IPS-18a (cell line): ENCODE results near the gene SLC22A15.
"Not testable (repeated sequence)": the region's sequence is repeated elsewhere in the genome, so short reads cannot be mapped to it uniquely, and the experiment has no call there.

Experiments
- H3K27ac ChIP-seq: one replicate; pipeline ENCODE4 v1.5.1; 2013; ENCODE audit warnings: low read length
- H3K27me3 ChIP-seq: one replicate; pipeline ENCODE4 v1.6.1; 2013; ENCODE audit warnings: mild to moderate bottlenecking, low read length; ENCODE audit not compliant: control insufficient read depth, insufficient read depth
- H3K36me3 ChIP-seq: one replicate; pipeline ENCODE4 v1.6.1; 2013; ENCODE audit warnings: low read depth, low read length; ENCODE audit not compliant: control insufficient read depth
- H3K4me1 ChIP-seq: one replicate; pipeline ENCODE4 v1.6.1; 2013; ENCODE audit warnings: low read depth, low read length; ENCODE audit not compliant: control insufficient read depth
- H3K4me3 ChIP-seq: one replicate; pipeline ENCODE4 v1.5.1; 2013; ENCODE audit warnings: low read length
- H3K9ac ChIP-seq: one replicate; pipeline ENCODE4 v1.6.1; 2013; ENCODE audit warnings: mild to moderate bottlenecking, low read length, moderate library complexity
- H3K9me3 ChIP-seq: one replicate; pipeline ENCODE4 v1.6.1; 2013; ENCODE audit warnings: low read depth, low read length; ENCODE audit not compliant: control insufficient read depth

SLC22A15 gene

DNA sequence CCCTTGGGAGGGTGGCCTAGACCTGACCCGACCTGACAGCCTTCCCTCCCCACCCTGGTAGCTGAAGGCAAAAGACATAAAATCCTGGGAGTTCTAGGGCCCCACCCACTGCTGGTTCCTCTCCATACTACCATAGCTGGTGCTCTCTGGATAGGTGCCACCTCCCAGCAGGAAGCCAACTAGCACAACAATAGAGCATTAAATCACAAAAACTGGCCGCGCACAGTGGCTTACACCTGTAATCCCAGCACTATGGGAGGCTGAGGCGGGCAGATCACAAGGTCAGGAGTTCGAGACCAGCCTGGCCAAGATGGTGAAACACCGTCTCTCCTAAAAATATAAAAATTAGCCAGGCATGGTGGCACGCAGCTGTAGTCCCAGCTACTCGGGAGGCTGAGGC lies 70.6 kb downstream of the SLC22A15 start:
- H3K4me3 ChIP-seq, H3K9me3 ChIP-seq, H3K9ac ChIP-seq, H3K27me3 ChIP-seq, H3K36me3 ChIP-seq, H3K4me1 ChIP-seq, H3K27ac ChIP-seq: not testable (repeated sequence)

DNA sequence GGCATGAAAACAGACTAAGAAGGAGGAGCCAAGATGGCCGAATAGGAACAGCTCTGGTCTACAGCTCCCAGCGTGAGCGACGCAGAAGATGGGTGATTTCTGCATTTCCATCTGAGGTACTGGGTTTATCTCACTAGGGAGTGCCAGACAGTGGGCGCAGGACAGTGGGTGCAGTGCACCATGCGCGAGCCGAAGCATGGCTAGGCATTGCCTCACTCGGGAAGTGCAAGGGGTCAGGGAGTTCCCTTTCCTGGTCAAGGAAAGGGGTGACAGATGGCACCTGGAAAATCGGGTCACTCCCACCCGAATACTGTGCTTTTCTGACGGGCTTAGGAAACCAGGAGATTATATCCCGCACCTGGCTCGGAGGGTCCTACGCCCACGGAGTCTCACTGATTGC lies 75.6 kb downstream of the SLC22A15 start:
- not testable (repeated sequence) for H3K4me1 ChIP-seq, H3K4me3 ChIP-seq, H3K9ac ChIP-seq, H3K27me3 ChIP-seq, H3K9me3 ChIP-seq, H3K36me3 ChIP-seq, H3K27ac ChIP-seq

DNA sequence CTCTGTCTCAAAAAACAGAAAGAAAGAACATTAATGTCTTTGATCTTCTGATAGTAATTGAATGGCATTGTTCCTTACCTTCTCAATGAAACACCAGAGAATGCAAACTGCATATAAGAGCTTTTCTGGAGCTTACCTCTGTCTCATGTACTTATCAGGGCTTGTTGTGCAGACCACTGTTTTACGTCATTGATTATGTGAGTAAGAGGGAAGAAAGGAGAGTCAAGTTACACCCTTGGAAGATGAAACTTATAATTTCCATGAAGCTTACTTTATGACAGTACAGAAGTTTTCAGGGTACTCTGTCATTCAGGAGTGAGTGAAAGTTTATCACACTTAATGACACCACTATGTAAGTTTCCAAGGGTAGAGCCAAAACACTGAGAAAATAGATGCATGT lies 85.9 kb downstream of the SLC22A15 start:
- Histone ChIP-seq H3K4me3 (no peak overlapping the region), H3K9ac (no peak overlapping the region), H3K4me1 (no peaks in the 10 kb centered on the region), H3K9me3 (peaks cover 3% of the 10 kb centered on the region), H3K27ac (no peak overlapping the region), H3K27me3 (no peaks in the 10 kb centered on the region), H3K36me3 (no peaks in the 10 kb centered on the region)

DNA sequence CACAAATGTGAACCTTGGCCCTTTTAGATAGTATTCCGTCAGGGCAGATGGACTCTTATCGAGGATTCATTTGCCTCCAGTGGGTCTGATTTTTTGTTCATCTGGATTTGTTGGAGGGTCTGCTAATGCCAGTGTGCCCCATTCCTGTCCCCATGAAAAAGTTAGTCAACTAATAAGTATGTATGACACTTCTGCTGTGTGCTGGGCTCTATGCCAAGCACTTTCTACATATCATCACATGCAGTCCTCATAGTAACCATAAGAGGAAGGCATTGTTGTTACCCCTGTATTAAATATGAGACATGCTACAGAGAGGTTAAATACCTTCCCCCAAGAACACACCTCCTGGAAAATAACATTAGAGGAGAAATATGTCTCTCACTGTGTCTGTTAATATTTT lies 88.3 kb downstream of the SLC22A15 start:
- Histone ChIP-seq H3K4me3 (no peak overlapping the region), H3K27ac (no peak overlapping the region), H3K36me3 (no peaks in the 10 kb centered on the region), H3K9me3 (no peaks in the 10 kb centered on the region), H3K4me1 (no peaks in the 10 kb centered on the region), H3K27me3 (no peaks in the 10 kb centered on the region), H3K9ac (no peak overlapping the region)

DNA sequence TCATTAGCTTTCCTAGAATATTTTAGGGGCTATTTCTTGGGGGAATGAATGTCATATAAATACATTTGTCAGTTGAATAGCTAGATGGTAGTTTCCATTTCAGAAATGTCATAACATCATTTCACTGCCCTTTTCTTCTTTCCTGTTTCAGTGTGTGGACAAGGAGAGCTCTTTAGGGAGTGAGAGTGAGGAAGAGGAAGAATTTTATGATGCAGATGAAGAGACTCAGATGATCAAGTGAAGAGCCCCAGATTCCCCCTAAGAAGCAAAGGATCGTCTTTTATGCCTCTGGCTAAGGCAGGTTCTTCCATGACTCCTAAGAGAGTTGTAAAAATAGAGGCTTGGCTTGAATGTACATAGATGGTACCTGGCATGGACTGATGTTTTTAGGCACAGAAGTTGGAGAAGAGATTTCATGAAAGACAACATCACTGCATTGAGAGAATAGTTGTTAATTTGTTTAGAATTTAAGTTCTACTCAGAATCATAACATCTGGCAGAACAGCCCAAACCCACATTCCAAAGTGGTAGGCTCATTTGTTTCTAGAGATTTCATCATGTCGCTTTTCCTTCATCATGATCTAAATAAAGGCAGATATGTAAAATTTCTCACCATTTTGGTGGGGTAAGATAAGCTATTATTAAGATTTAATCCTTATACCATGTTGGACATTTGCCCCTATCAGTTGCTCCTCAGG lies 90.7 kb downstream of the SLC22A15 start:
- Histone ChIP-seq H3K27ac (no peak overlapping the region), H3K36me3 (no peaks in the 10 kb centered on the region), H3K9ac (no peak overlapping the region), H3K9me3 (no peaks in the 10 kb centered on the region), H3K4me3 (no peak overlapping the region), H3K27me3 (no peaks in the 10 kb centered on the region), H3K4me1 (no peaks in the 10 kb centered on the region)

DNA sequence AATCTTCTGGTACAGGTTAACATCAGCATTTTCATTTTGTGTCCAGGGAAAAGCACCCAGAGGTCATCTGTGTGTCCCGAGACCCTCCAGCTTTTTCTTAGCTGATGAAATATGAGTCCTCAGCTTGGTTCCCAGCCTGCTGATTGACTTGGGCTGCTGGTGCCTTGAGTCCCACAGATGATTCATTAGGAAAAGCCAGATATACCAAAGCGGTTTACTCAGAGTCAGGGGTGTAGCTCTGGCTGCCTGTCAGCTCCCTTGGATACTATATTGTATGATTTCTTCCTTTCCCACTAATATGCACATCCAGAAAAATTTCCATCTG lies 91.2 kb downstream of the SLC22A15 start:
- Histone ChIP-seq H3K27me3 (no peaks in the 10 kb centered on the region), H3K36me3 (no peaks in the 10 kb centered on the region), H3K9me3 (no peaks in the 10 kb centered on the region), H3K4me1 (no peaks in the 10 kb centered on the region), H3K4me3 (no peak overlapping the region), H3K9ac (no peak overlapping the region), H3K27ac (no peak overlapping the region)

DNA sequence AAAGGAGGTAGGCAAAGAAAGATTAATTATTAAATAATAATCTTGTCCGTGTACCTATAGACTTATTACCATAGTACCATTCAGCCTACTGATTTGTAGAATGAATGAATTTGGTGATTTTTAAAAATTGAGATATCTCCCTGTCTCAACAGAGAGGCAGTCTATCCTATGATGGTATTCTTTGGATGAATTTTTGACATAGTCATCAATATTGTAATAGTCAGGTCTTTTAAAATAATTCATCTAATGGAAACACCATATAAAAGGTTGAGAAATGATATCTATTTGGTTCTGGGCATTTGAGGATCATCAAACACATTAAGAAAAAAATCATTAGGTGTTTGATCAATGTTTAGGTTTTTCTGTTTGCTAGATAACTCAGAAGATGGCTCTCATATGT lies 99.3 kb downstream of the SLC22A15 start:
- Histone ChIP-seq H3K9me3 (no peaks in the 10 kb centered on the region), H3K27me3 (no peaks in the 10 kb centered on the region), H3K9ac (no peak overlapping the region), H3K27ac (no peak overlapping the region), H3K4me3 (no peak overlapping the region), H3K36me3 (no peaks in the 10 kb centered on the region), H3K4me1 (no peaks in the 10 kb centered on the region)

DNA sequence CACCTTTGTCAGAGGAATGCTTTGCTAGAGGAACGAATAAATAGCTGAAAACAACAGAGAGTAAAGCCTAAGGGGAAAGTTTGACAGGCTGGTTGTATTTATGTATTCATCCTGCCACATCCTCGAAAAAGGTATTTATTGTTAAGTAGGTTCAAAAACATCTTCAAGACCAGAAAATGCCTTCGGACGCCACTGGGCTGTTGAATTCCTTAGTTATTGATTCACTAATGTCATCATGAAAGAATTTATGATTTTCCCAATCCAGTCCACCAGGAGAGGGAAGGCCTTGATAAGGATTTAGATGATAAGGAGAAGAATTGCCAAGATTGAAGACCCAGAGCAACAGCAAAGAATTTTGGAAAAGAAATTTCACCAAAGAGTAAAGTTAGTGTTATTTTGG lies 99.7 kb downstream of the SLC22A15 start:
- Histone ChIP-seq H3K9ac (no peak overlapping the region), H3K36me3 (no peaks in the 10 kb centered on the region), H3K27ac (no peak overlapping the region), H3K9me3 (no peaks in the 10 kb centered on the region), H3K4me1 (no peaks in the 10 kb centered on the region), H3K27me3 (no peaks in the 10 kb centered on the region), H3K4me3 (no peak overlapping the region)

DNA sequence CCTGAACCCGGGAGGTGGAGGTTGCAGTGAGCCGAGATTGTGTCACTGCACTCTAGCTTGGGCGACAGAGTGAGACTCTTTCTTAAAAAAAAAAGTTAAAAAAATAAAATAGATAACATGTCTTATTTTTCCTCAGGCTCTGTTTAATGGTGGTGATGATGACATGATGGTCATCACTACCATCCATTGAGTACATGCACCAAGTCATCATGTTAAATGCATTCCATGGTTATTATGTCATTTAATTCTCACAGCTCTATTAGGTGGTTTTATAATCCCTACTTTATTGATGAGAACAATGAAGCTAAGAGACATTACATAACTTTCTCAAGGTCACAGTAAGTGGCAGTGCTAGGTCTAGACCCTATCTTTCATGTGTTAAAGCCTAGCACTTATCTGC lies 100.5 kb downstream of the SLC22A15 start:
- Histone ChIP-seq H3K4me3 (no peak overlapping the region), H3K9me3 (no peaks in the 10 kb centered on the region), H3K27ac (no peak overlapping the region), H3K9ac (no peak overlapping the region), H3K27me3 (no peaks in the 10 kb centered on the region), H3K36me3 (no peaks in the 10 kb centered on the region), H3K4me1 (no peaks in the 10 kb centered on the region)

DNA sequence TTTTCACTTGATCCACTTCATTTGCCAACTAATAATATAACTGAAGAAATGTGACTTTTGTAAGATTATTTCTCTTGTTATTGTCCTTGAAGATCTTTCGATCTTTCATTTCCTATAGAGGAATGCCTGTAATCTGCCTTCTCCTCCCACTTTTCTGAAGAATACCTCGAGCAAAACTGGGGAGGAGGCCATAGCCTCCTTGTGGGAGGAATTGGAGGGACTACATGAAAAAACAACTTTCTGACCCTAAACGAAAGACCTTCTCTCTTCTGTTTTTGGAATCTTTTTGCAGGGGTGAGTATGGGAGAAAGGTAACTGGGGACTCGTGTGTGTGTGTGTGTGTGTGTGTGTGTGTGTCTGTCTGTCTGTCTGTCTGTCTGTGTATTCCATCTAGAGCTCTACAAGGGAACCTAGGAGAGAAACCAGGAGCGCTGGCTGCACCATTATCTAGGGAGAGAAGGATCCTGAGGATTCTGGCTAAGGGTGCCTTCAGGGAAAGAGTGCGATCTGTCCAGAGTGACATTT lies 102.4 kb downstream of the SLC22A15 start:
- Histone ChIP-seq H3K4me1 (no peaks in the 10 kb centered on the region), H3K9ac (no peak overlapping the region), H3K27me3 (no peaks in the 10 kb centered on the region), H3K27ac (no peak overlapping the region), H3K4me3 (no peak overlapping the region), H3K36me3 (no peaks in the 10 kb centered on the region), H3K9me3 (no peaks in the 10 kb centered on the region)

DNA sequence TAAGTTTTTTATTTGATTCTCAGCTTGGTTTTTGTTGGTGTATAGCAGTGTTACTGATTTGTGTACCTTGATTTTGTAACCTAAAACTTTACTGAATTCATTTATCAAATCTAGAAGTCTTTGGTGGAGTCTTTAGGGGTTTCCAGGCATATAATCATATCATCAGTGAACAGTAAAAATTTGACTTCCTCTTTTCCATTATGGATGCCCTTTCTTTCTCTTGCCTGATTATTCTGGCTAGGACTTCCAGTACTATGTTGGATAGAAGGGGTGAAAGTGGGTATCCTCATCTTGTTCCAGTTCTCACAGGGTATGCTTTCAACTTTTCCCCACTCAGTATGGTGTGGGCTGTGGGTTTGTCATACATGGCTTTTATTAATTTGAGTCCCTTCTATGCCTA lies 111.3 kb downstream of the SLC22A15 start:
- H3K4me1 ChIP-seq: no peaks in the 10 kb centered on the region
- no peak overlapping the region for H3K27ac ChIP-seq
- H3K4me3 ChIP-seq: no peak overlapping the region
- no peaks in the 10 kb centered on the region for H3K36me3 ChIP-seq
- no peak overlapping the region for H3K9ac ChIP-seq
- H3K27me3 ChIP-seq: no peaks in the 10 kb centered on the region
- no peaks in the 10 kb centered on the region for H3K9me3 ChIP-seq

DNA sequence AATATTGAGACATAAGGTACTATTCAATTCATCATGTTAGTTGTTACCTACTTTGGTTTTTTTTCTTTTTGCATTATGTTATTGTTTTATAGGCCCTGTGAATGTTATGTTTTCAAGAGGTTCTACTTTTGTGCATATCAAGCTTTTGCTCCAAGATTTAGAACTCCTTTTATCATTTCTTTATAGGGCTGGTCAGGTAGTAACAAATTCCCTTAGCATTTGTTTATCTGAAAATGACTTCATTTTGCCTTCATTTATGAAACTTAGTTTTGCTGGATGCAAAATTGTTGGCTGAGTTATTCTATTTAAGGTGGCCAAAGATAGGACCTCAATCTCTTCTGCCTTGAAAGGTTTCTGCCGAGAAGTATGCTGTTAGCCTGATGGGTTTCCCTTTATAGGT lies 113.6 kb downstream of the SLC22A15 start:
- Histone ChIP-seq H3K36me3 (no peaks in the 10 kb centered on the region), H3K27ac (no peak overlapping the region), H3K9ac (no peak overlapping the region), H3K4me1 (no peaks in the 10 kb centered on the region), H3K27me3 (no peaks in the 10 kb centered on the region), H3K4me3 (no peak overlapping the region), H3K9me3 (no peaks in the 10 kb centered on the region)
